ELR (cell line): ENCODE data around the gene ATF1.

Source experiments
- DNase-seq: peaks from one replicate; pipeline ENCODE4 v3.0.0-alpha.2; 2015; ENCODE audit warnings: low read depth

ATF1 gene

GRCh38 chr12:50763639-50764285, at the start of gene ATF1:
Gene ATF1 (plus strand): TSS chr12:50764101. CDS start chr12:50780146, 16,045 bp downstream.
- peak; percentile 92 for DNase-seq

- no peak for DNase-seq
Measured at GRCh38 chr12:50715174-50715573, 48.7 kb upstream of the ATF1 start.

GRCh38 chr12:50718760-50719159, 45.1 kb upstream of the ATF1 start:
- DNase-seq, result no peak

GRCh38 chr12:50720085-50720484, 43.8 kb upstream of the ATF1 start:
- DNase-seq, result peak; percentile 36

- no peak for DNase-seq
Measured at GRCh38 chr12:50720501-50720900, 43.4 kb upstream of the ATF1 start.

GRCh38 chr12:50723865-50724264, 40.0 kb upstream of the ATF1 start:
- DNase-seq, result no peak

GRCh38 chr12:50725011-50725942, 38.6 kb upstream of the ATF1 start:
- DNase-seq, result no peak

- no peak for DNase-seq
Measured at GRCh38 chr12:50727466-50727865, 36.4 kb upstream of the ATF1 start.

- no peak for DNase-seq
Measured at GRCh38 chr12:50728417-50728816, 35.5 kb upstream of the ATF1 start.

GRCh38 chr12:50728841-50729240, 35.1 kb upstream of the ATF1 start:
- no peak for DNase-seq

GRCh38 chr12:50732591-50732990, 31.3 kb upstream of the ATF1 start:
- DNase-seq, result peak; percentile 96

- DNase-seq, result no peak
Measured at GRCh38 chr12:50733706-50734105, 30.2 kb upstream of the ATF1 start.

GRCh38 chr12:50734409-50735263, 29.3 kb upstream of the ATF1 start:
- peak; percentile 62 for DNase-seq

GRCh38 chr12:50739611-50740010, 24.3 kb upstream of the ATF1 start:
- peak; percentile 87 for DNase-seq

- DNase-seq, result peak; percentile 56
Measured at GRCh38 chr12:50740307-50740706, 23.6 kb upstream of the ATF1 start.

GRCh38 chr12:50742776-50743175, 21.1 kb upstream of the ATF1 start:
- DNase-seq, result no peak

GRCh38 chr12:50745861-50746260, 18.0 kb upstream of the ATF1 start:
- no peak for DNase-seq

GRCh38 chr12:50746431-50746830, 17.5 kb upstream of the ATF1 start:
- no peak for DNase-seq

- DNase-seq, result no peak
Measured at GRCh38 chr12:50747817-50748216, 16.1 kb upstream of the ATF1 start.

GRCh38 chr12:50749459-50749882, 14.4 kb upstream of the ATF1 start:
- no peak for DNase-seq

- DNase-seq, result no peak
Measured at GRCh38 chr12:50750366-50750765, 13.5 kb upstream of the ATF1 start.
